RWPE2 (cell line): ENCODE measurements around the gene KIF26B.

Source experiments
- ATAC-seq: fragments of 200-7000 bp; cut with Tn5 transposase; 3 replicates; pipeline ENCODE4 v1.9.1; 2021; ENCODE audit warnings: low read depth
- DNase-seq: peaks from one replicate; pipeline ENCODE4 v3.0.0-alpha.2; 2020; ENCODE audit warnings: low spot score
- H3K27ac ChIP-seq: fragments of 450-650 bp; 2 replicates; pipeline ENCODE4 v1.5.1; 2017; ENCODE audit warnings: mild to moderate bottlenecking; ENCODE audit not compliant: poor library complexity, severe bottlenecking
- H3K27me3 ChIP-seq: fragments of 250-450 bp; sonication (Bioruptor Pico); 2 replicates; pipeline ENCODE4 v1.5.1; 2021; ENCODE audit warnings: mild to moderate bottlenecking, moderate library complexity; ENCODE audit not compliant: insufficient read depth, poor library complexity, severe bottlenecking
- H3K36me3 ChIP-seq: fragments of 250-450 bp; sonication (Bioruptor Pico); 2 replicates; pipeline ENCODE4 v1.5.1; 2020; ENCODE audit warnings: low read depth, mild to moderate bottlenecking, moderate library complexity
- H3K4me1 ChIP-seq: fragments of 250-450 bp; sonication (Bioruptor Pico); 2 replicates; pipeline ENCODE4 v1.5.1; 2021; ENCODE audit warnings: mild to moderate bottlenecking, moderate library complexity; ENCODE audit not compliant: insufficient read depth, poor library complexity, severe bottlenecking
- H3K4me3 ChIP-seq: fragments of 250-450 bp; sonication (Bioruptor Pico); 2 replicates; pipeline ENCODE4 v1.5.1; 2021; ENCODE audit warnings: mild to moderate bottlenecking, moderate library complexity; ENCODE audit not compliant: severe bottlenecking
- H3K9me3 ChIP-seq: fragments of 250-450 bp; sonication (Bioruptor Pico); 2 replicates; pipeline ENCODE4 v1.5.1; 2021; ENCODE audit warnings: mild to moderate bottlenecking, moderate library complexity; ENCODE audit not compliant: severe bottlenecking
- TF ChIP-seq, protein P1 (sequence below): fragments of 450-650 bp; IDR thresholded peaks from one replicate; pipeline ENCODE4 v1.5.1; 2017; ENCODE audit warnings: mild to moderate bottlenecking, moderate library complexity; ENCODE audit not compliant: poor library complexity, severe bottlenecking

The KIF26B gene

DNA sequence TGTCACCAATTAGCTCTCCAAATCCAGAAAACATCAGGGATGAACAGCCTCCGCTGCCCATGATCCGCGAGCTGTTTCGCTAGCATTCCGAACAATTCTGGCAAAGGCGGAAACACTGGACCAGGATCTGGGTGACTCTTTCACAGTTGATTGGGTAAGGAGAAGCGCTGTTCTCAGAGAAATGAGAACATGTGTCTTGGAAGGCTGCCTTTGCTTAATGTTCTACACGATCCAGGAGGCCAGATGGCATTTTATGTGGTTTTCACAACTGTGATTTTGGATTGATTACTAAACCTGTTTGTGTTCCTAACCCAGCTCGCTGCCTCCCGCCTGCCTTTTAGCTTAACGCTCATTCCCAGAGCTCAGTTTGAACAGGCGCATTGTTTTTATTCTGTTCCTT lies 144.0 kb downstream of the KIF26B start:
- Histone ChIP-seq H3K36me3 (no peaks in the 10 kb centered on the region), H3K27ac (no peak overlapping the region), H3K9me3 (no peaks in the 10 kb centered on the region), H3K27me3 (peaks cover 6% of the 10 kb centered on the region), H3K4me1 (no peaks in the 10 kb centered on the region), H3K4me3 (no peak overlapping the region)
- TF ChIP-seq, protein P1, sequence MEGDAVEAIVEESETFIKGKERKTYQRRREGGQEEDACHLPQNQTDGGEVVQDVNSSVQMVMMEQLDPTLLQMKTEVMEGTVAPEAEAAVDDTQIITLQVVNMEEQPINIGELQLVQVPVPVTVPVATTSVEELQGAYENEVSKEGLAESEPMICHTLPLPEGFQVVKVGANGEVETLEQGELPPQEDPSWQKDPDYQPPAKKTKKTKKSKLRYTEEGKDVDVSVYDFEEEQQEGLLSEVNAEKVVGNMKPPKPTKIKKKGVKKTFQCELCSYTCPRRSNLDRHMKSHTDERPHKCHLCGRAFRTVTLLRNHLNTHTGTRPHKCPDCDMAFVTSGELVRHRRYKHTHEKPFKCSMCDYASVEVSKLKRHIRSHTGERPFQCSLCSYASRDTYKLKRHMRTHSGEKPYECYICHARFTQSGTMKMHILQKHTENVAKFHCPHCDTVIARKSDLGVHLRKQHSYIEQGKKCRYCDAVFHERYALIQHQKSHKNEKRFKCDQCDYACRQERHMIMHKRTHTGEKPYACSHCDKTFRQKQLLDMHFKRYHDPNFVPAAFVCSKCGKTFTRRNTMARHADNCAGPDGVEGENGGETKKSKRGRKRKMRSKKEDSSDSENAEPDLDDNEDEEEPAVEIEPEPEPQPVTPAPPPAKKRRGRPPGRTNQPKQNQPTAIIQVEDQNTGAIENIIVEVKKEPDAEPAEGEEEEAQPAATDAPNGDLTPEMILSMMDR, result no peak
- no peak for ATAC-seq
- no peak for DNase-seq

DNA sequence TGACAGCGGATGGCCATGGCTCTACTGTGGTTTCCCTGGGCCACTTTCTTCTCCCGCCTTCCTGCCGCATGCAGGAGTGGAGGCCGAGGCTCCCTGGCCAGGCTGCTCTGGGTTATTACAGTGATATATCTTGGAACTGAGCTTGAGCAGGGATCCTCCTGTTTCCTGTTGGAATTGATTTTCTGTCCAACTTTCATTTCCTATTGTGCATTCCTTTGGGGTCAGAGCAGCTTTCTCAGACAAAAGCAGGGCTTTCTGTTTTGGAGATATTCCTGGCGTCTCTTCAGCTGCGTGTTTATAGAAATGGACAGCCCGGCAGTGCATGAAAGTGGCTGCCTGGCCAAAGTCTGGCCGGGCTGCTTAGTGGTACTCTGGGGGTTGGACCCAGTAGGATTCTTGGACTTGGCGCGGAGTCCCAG lies 146.4 kb downstream of the KIF26B start:
- TF ChIP-seq, protein P1, result no peak
- Histone ChIP-seq H3K36me3 (no peaks in the 10 kb centered on the region), H3K4me3 (no peak overlapping the region), H3K27ac (no peak overlapping the region), H3K27me3 (peaks cover 6% of the 10 kb centered on the region), H3K9me3 (no peaks in the 10 kb centered on the region), H3K4me1 (no peaks in the 10 kb centered on the region)
- no peak for ATAC-seq
- no peak for DNase-seq

DNA sequence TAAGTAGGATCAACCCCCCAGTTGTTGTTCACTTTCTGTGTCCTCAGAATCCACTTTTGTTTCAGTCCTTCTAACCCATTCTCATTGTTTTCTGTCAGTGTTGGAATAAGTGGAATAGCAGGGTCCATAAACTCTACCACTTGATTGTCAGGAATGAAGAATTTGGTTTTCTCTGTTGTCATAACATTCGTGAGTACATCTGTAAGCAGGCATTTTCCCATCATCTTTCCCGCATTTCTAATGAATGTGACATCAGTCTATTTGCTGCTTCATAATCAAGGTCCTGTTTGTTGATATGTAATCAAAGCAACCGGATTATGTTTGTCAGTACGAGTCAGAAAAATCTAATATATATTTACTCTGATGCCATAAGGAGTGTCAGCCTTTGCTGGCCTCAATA lies 147.1 kb downstream of the KIF26B start:
- Histone ChIP-seq H3K27me3 (peaks cover 6% of the 10 kb centered on the region), H3K4me3 (no peak overlapping the region), H3K9me3 (no peaks in the 10 kb centered on the region), H3K36me3 (no peaks in the 10 kb centered on the region), H3K27ac (no peak overlapping the region), H3K4me1 (no peaks in the 10 kb centered on the region)
- TF ChIP-seq, protein P1, result no peak
- ATAC-seq (no peak), DNase-seq (no peak)

DNA sequence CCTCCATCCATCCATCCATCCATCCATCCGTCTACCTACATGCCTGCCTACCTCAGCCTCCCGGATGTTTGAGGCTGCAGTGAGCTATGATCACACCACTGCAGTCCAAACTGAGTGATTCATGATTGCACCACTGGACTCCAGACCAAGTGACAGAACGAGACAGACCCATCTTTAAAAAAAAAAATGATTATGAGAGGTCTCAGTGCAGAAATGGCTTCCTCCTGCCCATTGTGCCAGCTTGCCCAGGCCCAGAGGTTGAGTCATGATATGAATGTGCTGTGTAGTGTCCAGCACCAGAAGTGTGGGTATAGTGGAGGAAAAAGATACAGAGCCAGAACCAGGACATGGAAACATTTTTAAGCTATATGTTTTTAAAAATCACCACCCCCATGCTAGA lies 149.9 kb downstream of the KIF26B start:
- Histone ChIP-seq H3K4me1 (no peaks in the 10 kb centered on the region), H3K36me3 (no peaks in the 10 kb centered on the region), H3K27me3 (no peaks in the 10 kb centered on the region), H3K27ac (no peak overlapping the region), H3K9me3 (no peaks in the 10 kb centered on the region), H3K4me3 (no peak overlapping the region)
- TF ChIP-seq, protein P1, result no peak
- ATAC-seq (no peak), DNase-seq (no peak)

DNA sequence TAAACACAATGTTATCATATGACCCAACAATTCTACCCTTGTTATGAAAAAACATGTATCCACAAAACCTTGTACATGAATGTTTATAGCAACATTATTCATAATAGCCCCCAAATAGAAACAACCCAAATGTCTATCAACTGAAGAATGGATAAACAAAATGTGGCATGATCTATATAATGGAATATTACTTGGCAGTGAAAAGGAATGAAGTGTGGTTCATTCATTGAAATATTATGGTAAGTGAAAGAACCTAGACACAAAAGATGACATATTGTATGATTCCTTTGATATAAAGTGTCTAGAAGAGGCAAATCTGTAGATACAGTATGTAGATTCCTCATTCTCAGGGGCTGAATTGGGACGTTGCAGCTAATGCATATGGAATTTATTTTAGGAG lies 151.2 kb downstream of the KIF26B start:
- TF ChIP-seq, protein P1, result no peak
- no peaks in the 10 kb centered on the region for H3K36me3 ChIP-seq
- no peaks in the 10 kb centered on the region for H3K4me1 ChIP-seq
- H3K27me3 ChIP-seq, result no peaks in the 10 kb centered on the region
- no peak overlapping the region for H3K4me3 ChIP-seq
- no peak overlapping the region for H3K27ac ChIP-seq
- no peaks in the 10 kb centered on the region for H3K9me3 ChIP-seq
- DNase-seq (no peak), ATAC-seq (no peak)
